ENCODE measurements around the gene PELI2.

Gene PELI2

GRCh38 chr14:56119201-56119981 lies 1.2 kb downstream of the PELI2 start:
- peak; percentile 13 to 25 for ATAC-seq

- ATAC-seq = no peak
Measured at GRCh38 chr14:56120091-56120691, 2.0 kb downstream of the PELI2 start.

- no peak for ATAC-seq
Measured at GRCh38 chr14:56121816-56122215, 3.6 kb downstream of the PELI2 start.

- no peak for ATAC-seq
Measured at GRCh38 chr14:56122301-56122700, 4.1 kb downstream of the PELI2 start.

GRCh38 chr14:56124327-56124726 lies 6.1 kb downstream of the PELI2 start:
- no peak for ATAC-seq

GRCh38 chr14:56125772-56126636 lies 7.8 kb downstream of the PELI2 start:
- ATAC-seq = no peak

GRCh38 chr14:56126637-56126913 lies 8.4 kb downstream of the PELI2 start:
- ATAC-seq = no peak

- no peak for ATAC-seq
Measured at GRCh38 chr14:56127156-56127555, 8.9 kb downstream of the PELI2 start.

- no peak for ATAC-seq
Measured at GRCh38 chr14:56129092-56129491, 10.9 kb downstream of the PELI2 start.

GRCh38 chr14:56129933-56130332 lies 11.7 kb downstream of the PELI2 start:
- ATAC-seq = no peak

- peak; percentile 59 to 69 for ATAC-seq
Measured at GRCh38 chr14:56131004-56131864, 13.0 kb downstream of the PELI2 start.

GRCh38 chr14:56131865-56132833 lies 13.9 kb downstream of the PELI2 start:
- no peak for ATAC-seq

GRCh38 chr14:56133547-56133946 lies 15.3 kb downstream of the PELI2 start:
- ATAC-seq = no peak

GRCh38 chr14:56135001-56135400 lies 16.8 kb downstream of the PELI2 start:
- ATAC-seq = no peak

- ATAC-seq = no peak
Measured at GRCh38 chr14:56135668-56136067, 17.5 kb downstream of the PELI2 start.

GRCh38 chr14:56136571-56137452 lies 18.6 kb downstream of the PELI2 start:
- peak in 1 of 2 donors; percentile 13 for ATAC-seq

- ATAC-seq = no peak
Measured at GRCh38 chr14:56137453-56137807, 19.2 kb downstream of the PELI2 start.

- no peak for ATAC-seq
Measured at GRCh38 chr14:56137849-56138248, 19.6 kb downstream of the PELI2 start.

- no peak for ATAC-seq
Measured at GRCh38 chr14:56138928-56139327, 20.7 kb downstream of the PELI2 start.

GRCh38 chr14:56142314-56142713 lies 24.1 kb downstream of the PELI2 start:
- ATAC-seq = no peak

- ATAC-seq = peak in 1 of 2 donors; percentile 13
Measured at GRCh38 chr14:56143025-56143424, 24.8 kb downstream of the PELI2 start.
